GM19455 (cell line): Measurements from ENCODE around the gene POMT1.
"Not testable (repeated sequence)": the region's sequence is repeated elsewhere in the genome, so short reads cannot be mapped to it uniquely, and the experiment has no call there.

ENCODE experiments used
- ATAC-seq: cut with Tn5 transposase; IDR thresholded peaks from one replicate; pipeline ENCODE4 v1.9.1; 2021; ENCODE audit not compliant: unreplicated experiment

Gene POMT1, protein sequence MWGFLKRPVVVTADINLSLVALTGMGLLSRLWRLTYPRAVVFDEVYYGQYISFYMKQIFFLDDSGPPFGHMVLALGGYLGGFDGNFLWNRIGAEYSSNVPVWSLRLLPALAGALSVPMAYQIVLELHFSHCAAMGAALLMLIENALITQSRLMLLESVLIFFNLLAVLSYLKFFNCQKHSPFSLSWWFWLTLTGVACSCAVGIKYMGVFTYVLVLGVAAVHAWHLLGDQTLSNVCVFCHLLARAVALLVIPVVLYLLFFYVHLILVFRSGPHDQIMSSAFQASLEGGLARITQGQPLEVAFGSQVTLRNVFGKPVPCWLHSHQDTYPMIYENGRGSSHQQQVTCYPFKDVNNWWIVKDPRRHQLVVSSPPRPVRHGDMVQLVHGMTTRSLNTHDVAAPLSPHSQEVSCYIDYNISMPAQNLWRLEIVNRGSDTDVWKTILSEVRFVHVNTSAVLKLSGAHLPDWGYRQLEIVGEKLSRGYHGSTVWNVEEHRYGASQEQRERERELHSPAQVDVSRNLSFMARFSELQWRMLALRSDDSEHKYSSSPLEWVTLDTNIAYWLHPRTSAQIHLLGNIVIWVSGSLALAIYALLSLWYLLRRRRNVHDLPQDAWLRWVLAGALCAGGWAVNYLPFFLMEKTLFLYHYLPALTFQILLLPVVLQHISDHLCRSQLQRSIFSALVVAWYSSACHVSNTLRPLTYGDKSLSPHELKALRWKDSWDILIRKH

DNA sequence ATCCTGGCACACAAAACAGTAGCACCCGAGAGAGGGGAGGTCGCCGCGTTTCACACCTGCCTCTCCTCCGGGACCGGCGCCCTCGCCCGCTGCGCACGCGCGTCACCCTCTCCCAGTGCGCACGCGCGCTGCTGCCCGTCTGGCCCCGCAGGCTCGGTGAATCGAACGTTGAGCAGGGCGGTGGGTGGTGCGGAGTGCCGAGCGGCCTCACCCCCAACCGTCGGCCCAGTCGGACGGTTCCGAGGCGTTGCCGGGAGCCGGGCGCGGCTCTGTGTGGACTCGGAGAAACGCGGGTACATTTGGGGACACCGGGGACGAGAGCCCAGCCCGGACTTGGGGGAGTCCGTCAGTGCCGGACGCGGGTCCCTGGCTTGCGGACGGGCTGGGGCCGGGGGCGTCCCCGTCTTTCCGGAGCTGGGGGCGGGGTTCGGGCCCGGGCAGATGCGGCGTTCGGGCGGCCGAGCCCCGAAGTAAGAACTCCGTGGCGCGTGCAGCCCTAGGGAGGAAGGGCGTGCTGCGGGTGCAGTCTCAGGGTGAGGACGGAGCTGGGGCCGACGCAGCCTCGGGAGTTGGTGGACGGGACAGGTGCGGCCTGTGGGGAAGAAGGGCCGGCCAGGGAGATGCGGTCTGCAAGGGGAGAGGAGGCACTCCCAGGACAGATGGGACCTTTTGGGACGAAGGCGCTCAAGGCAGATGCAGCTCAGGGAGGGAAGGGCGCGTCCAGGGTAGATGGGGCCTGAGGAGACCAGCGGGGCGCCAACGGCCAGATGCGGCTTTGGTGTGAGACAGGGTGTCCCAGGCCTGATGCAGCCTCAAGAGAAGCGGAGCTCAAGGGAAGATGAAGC lies at the start of gene POMT1:
POMT1 (plus strand) TSS at position 138 of the 845 bp plus-strand sequence. CDS start 1,301 bp downstream, outside the sequence.
- ATAC-seq = peak; percentile 78

DNA sequence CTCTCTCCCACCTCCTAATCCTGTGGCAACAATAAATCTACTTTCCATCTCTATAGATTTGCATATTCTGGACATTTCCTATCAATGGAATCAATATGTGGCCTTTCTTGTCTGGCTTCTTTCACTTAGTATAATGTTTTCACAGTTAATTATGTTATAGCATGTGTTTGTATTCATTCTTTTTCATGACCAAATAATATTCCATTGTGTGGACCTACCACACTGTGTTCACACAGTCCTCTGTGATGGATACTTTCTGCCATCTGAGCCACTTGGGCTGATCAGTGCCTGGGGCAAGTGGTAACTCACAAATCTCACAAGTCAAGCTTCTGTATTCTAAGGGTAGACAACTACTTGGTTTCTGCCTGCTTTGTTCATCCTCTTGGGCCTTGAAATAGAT lies 48.7 kb upstream of the POMT1 start:
- ATAC-seq = no peak

DNA sequence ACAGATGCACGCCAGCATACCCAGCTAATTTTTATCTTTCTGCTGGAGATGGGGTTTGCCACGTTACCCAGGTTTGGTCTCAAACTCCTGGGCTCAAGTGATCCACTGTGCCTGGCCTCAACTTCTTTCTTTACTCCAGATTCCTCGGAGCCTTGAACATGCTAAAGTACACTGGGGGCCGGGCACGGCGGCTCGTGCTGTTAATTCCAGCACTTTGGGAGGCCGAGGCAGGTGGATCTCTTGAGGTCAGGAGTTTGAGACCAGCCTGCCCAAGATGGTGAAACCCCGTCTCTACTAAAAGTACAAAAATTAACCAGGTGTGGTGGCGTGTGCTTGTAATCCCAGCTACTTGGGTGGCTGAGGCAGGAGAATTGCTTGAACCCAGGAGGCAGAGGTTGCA lies 47.1 kb upstream of the POMT1 start:
- not testable (repeated sequence) for ATAC-seq

DNA sequence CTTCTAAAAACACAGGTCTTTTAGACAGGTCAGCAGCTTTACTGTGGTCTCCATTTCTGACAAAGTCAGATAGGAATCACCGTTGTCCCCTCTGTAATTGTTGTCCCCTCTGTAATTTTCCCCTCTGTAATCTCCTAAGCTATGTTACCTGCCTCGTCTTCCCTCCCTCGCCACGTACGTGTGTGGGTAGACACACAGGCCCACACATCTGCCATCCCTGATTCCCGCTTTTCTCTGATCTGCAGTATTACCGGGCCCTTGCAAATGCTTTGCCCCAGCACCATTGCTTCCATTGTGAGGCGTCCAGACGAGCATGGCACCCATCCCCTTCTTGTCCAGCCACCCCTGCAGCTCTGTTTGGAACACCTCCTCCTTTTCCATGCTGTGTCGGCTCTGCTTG lies 45.0 kb upstream of the POMT1 start:
- ATAC-seq = no peak

DNA sequence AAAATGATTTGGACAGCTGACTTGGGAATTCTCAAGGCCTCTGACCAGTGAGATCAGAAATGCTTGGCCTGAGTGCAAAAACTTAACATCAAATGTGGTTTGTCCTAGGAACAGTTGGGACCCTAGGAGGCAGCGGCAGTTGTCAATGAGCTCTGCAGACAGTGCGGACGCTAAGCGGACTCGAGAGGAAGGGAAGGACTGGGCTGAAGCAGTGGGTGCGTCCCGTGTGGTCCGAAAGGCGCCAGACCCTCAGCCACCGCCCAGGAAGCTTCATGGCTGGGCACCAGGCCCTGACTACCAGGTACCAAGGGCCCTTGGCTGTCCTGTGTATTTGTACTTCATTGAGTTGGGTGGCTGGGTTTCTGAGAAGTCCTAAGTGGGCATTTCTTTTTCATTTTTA lies 43.7 kb upstream of the POMT1 start:
- ATAC-seq = no peak

DNA sequence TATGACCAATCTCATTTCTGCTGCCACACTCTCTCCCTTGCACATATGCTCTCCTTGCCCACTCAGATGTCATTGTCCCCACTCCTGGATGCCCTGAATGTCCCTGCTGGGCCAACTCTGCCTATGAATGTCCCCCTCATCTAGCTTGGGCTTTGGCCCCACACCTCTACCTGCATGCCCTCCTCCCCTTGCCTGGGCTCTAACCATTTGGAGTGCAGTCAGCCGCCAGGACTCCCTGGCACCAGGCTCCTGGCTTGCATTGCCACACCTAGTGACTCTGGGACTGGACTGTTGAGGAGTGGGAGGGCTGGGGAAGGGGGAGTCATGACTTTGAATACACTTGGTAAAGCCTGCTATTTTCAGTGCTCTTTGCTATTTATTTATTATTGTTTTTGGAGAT lies 41.6 kb upstream of the POMT1 start:
- no peak for ATAC-seq

DNA sequence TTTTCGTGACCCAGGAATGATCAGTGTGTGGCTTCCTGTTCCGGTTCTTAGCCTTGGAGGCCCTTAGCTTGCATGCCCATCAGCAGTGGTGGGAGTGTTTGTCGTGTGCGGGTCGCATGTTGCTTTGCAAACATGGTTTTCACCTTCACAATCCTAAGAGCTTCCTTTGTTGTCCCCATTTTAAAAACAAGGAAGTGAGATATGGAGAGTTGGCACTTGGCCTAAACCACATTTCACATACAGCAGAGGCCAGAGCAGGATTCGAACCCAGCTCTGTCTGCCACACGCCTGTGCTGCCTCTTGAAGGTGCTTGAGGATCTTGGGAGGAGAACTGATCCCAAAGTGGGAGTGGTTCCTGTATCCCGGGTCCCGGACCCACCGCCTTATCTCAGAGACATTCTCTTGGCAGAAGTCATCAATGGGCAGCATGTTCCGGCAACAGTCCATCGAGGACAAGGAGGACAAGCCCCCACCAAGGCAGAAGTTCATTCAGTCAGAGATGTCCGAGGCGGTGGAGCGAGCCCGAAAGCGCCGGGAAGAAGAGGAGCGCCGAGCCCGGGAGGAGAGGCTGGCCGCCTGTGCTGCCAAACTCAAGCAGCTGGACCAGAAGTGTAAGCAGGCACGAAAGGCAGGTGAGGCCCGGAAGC lies 38.2 kb upstream of the POMT1 start:
- ATAC-seq = no peak

DNA sequence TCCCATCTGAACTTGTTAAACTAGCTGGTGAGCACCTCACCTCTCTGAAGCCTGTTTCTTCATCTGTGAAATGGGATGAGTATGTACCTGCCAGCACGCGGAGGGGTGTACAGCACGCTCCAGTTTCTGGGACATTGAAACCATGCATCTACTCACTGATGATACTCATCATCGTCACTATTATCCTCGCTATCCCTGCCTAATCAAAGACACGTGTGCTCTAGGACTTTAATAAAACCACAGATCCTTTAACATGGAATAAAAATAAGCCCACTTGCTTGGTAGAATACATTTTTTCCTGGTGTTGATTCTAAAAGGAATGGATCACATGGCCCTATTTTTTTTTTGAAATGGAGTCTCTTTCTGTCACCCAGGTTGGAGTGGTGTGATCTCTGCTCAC lies 37.3 kb upstream of the POMT1 start:
- no peak for ATAC-seq

DNA sequence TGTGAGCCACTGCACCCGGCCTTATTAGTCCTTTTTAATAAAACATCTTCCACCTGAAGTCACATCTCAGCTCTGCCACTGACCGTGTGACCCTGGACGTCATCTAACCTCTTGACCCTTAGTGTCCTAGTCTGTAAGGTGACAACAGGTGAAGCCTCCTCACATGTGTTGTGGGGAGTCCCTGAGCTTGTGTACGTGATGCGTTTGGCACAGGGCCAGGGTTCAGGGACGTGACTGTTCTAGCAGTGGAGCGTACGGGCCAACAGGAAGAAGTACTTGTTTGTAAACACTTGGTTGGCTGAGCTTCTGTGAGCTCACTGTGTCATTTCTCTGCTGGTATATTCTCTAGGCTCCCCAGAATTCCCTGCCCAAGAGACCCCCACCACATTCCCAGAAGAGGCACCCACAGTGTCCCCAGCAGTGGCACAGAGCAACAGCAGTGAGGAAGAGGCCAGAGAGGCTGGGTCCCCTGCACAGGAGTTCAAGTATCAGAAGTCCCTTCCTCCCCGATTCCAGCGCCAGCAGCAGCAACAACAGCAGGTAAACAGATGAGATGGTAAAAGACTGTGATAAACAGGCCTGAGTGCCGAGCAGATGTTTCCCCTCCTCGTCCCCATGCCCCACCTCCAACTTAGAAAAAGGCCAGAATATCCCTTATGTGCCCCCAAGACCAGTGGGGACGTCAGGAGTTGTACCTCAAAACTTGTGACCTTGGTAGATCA lies 35.3 kb upstream of the POMT1 start:
- ATAC-seq = no peak

DNA sequence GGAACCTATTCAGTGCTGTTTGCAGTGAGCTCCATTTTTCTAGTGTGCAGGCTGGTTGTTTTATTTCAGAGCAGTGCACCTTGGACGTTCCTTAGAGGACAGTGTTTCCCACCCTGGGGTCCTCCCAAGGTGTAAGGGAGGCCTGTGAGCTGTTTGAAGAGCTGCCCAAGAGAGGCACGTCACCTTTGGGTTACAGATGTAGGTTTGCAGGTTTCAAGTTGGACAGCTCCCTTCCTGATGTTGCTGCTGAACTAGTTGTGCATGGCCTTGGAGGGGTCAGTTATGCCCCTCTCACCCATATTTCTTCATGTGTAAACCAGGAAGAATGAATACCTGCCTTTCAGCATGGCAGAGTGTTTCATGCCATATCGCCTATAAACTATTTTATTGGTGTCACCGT lies 34.7 kb upstream of the POMT1 start:
- no peak for ATAC-seq

DNA sequence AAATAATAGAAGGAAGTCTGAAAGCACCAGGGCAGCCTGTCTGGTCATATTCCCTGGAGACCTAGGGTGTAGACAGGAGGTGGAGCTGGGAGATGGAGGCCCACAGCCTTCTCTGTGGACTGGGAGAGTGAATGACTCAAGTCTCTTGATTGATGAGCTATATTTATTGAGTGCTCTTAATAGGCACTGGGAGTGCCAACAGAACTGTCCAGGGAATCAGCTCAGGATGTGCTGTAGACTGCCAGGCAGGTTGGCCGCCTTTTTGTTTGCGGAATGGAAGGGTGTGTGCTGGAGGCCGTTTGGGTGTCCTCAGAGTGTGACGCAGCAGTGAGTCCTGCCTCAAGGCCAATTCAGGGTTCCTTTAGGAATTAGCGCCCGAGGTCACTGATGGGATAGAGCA lies 33.4 kb upstream of the POMT1 start:
- ATAC-seq = no peak

DNA sequence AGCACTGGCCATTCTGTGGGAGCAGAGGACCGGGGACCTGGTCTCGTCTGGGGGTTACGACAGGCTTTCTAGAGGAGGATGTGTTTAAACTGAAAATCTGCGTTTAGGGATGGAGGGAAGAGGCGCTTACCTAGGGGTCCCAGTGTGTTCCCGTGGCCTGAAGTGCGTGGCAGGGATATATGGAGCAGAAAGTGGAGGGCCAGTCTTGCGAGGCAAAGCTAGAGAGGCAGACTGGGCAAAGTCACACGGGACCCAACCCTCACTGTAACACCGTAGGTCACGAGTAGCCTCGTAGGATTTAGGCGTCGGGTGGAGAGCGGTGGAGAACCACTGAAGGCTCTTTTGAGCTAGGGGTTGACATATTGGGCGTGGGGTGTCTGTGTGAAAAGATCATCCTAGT lies 32.8 kb upstream of the POMT1 start:
- no peak for ATAC-seq

DNA sequence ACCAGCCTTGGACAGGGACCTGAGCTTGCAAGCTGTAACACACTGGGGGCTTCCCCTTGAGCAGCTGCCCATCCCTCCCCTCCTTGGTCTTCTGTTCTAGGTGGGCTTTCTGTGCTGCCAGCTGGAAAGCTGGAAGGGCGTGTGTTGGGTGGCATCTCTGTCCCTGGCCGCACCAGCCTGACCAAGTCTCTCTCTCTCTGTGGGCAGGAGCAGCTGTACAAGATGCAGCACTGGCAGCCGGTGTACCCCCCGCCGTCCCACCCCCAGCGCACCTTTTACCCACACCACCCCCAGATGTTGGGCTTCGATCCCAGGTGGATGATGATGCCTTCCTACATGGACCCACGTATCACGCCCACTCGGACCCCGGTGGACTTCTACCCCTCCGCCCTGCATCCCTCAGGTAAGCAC lies 32.1 kb upstream of the POMT1 start:
- ATAC-seq = no peak

DNA sequence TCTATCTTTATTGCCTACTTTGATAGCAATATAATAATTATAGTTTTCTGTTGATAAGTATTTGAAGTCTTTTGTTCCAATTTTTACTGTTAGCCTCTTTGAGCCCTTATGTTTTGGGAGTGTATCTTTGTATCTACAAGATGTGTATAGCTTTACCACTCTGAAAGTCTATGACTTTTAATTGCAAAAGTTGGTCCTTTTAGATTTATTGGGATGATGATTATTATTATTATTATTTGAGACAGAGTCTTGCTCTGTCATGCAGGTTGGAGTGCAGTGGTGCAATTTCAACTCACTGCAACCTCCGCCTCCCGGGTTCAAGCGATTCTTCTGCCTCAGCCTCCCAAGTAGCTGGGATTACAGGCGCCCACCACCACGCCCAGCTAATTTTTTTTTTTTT lies 30.6 kb upstream of the POMT1 start:
- not testable (repeated sequence) for ATAC-seq

DNA sequence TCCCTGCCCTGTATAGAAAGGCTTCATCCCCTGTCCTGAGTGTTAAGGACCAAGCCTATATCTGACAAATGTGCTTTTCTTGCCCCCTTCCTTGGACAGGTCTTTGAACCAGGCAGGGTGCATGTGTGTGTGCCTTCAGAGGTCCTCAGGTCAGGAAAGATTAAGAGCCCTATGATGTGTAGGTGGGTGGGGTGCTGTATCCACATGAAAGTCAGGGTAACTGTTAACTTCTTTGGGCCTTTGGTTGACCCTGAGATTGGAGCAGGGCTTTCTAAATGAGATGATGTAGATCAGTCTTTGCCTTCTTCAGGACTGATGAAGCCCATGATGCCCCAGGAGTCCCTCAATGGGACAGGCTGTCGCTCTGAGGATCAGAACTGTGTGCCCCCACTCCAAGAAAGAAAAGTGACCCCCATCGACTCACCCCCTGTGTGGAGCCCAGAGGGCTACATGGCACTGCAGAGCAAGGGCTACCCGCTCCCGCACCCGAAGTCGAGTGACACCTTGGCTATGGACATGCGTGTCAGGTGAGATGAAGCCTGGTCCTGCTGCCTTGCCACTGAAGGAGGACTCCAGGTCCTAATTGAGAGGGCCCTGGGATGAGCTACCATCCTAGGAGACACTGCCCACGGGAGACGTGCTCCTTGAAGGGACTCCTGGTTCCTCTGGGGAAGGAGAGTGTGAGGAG lies 29.4 kb upstream of the POMT1 start:
- no peak for ATAC-seq

DNA sequence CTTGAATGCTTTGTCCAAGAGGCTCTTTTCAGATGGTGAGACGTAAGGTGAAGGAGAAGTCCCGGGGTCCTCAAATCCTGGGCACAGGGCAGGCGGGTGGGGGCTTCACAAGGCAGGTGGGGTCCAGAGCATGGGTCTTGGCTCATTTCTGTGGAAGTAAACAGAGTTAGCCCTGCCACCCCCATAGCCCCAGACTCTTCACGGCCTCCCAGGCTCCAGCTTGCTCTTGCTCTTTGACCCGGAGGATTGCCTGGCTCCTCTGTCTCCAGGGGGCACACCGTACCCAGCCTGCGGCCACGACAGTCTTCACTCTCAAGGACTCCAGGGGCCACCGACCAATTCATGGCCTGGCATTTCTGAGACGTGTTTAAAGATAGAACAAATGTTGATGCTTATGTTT lies 28.8 kb upstream of the POMT1 start:
- ATAC-seq = no peak

DNA sequence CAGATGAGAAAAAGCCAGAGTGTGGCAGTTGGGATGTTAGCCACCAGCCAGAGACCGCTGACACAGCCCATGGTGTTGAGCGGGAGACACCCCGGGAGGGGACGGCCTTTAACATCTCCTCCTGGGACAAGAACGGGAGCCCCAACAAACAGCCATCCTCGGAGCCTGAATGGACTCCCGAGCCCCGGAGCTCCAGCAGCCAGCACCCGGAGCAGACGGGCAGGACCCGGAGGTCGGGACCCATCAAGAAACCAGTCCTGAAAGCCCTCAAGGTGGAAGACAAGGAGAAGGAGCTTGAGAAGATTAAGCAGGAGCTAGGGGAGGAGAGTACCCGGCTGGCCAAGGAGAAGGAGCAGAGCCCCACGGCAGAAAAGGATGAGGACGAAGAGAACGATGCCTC lies 28.0 kb upstream of the POMT1 start:
- no peak for ATAC-seq

DNA sequence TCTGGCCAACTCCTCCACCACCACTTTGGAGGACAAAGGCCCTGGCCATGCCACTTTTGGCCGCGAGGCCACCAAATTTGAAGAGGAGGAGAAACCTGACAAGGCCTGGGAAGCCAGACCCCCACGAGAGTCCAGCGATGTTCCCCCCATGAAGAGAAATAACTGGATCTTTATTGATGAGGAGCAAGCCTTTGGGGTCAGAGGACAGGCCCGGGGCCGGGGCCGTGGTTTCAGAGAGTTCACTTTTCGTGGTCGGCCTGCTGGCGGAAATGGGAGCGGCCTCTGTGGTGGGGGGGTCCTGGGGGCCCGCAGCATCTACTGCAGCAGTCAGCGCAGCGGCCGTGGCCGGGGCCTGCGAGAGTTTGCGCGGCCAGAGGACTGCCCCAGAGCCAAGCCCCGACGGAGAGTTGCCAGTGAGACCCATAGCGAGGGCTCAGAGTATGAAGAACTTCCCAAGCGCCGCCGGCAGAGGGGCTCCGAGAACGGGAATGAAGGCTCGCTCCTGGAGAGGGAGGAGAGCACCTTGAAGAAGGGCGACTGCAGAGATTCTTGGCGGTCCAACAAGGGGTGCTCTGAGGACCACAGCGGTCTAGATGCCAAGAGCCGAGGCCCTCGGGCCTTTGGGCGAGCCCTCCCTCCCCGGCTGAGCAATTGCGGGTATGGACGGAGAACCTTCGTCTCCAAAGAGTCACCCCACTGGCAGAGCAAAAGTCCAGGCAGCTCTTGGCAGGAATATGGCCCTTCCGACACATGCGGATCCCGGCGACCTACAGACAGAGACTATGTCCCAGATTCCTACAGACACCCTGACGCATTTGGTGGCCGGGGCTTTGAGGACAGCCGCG lies 27.4 kb upstream of the POMT1 start:
- ATAC-seq = no peak
